WTC11 (cell line): ENCODE data around the gene RUSF1. TPM values are rescaled to one million over a fixed set of nuclear protein-coding genes. Genes with fewer than 3 reads are reported as not detected.

ENCODE experiments used
- ATAC-seq: fragments of 200-7000 bp; cut with Tn5 transposase; 2 replicates; pipeline ENCODE4 v1.10.0; 2021; ENCODE audit warnings: mild to moderate bottlenecking, moderate library complexity
- Bru-seq: library from RNA; stranded (reverse); fragments of 400-500 nt; gene quantifications from one replicate; lab custom pipeline; 2021; lab: Mats Ljungman, UMichigan
- CTCF ChIA-PET: fragments of 300-600 bp; sonication (Branson Sonifier 250); formaldehyde crosslinking; loops from one replicate; lab custom pipeline; 2021; ENCODE audit warnings: antibody characterized with exemption; lab: Charles Lee
- POLR2A ChIA-PET: fragments of 350-600 bp; sonication (Branson Sonifier 250); formaldehyde crosslinking; loops from one replicate; lab custom pipeline; 2021; ENCODE audit warnings: antibody characterized with exemption; lab: Charles Lee
- DNase-seq: peaks from one replicate; pipeline ENCODE4 v3.0.0; 2021; ENCODE audit warnings: low spot score
- H3K27ac Mint-ChIP-seq: 2 replicates; pipeline ENCODE4 v1.8.0; 2021; ENCODE audit warnings: mixed read lengths
- H3K27me3 Mint-ChIP-seq: 2 replicates; pipeline ENCODE4 v1.8.0; 2021; ENCODE audit warnings: low read depth, mild to moderate bottlenecking, moderate library complexity, mixed read lengths
- H3K36me3 Mint-ChIP-seq: 2 replicates; pipeline ENCODE4 v1.8.0; 2021; ENCODE audit warnings: mixed read lengths
- H3K4me1 Mint-ChIP-seq: 2 replicates; pipeline ENCODE4 v1.8.0; 2022; ENCODE audit warnings: mixed read lengths
- H3K4me3 Mint-ChIP-seq: 2 replicates; pipeline ENCODE4 v1.8.0; 2021; ENCODE audit warnings: mild to moderate bottlenecking, moderate library complexity, mixed read lengths
- H3K9me3 Mint-ChIP-seq: 2 replicates; pipeline ENCODE4 v1.8.0; 2021; ENCODE audit warnings: mixed read lengths
- ATF1 ChIP-seq: sonication (generic); formaldehyde crosslinking; IDR thresholded peaks from 2 replicates; pipeline ENCODE4 v1.8.1; 2023; ENCODE audit warnings: mild to moderate bottlenecking, moderate library complexity, missing genetic modification reagents
- CBFB ChIP-seq: sonication (generic); formaldehyde crosslinking; IDR thresholded peaks from 2 replicates; pipeline ENCODE4 v1.8.1; 2022; ENCODE audit warnings: mild to moderate bottlenecking, low read depth, missing genetic modification reagents
- CREM ChIP-seq: sonication (generic); formaldehyde crosslinking; IDR thresholded peaks from 2 replicates; pipeline ENCODE4 v1.8.1; 2022; ENCODE audit warnings: mild to moderate bottlenecking, missing genetic modification reagents, moderate library complexity
- ELF4 ChIP-seq: sonication (generic); formaldehyde crosslinking; IDR thresholded peaks from 2 replicates; pipeline ENCODE4 v1.8.1; 2022; ENCODE audit warnings: low read depth, mild to moderate bottlenecking, moderate library complexity, missing genetic modification reagents
- ESRRA ChIP-seq: sonication (generic); formaldehyde crosslinking; IDR thresholded peaks from 2 replicates; pipeline ENCODE4 v1.8.1; 2022; ENCODE audit warnings: mild to moderate bottlenecking, missing genetic modification reagents, borderline replicate concordance
- ETV6 ChIP-seq: sonication (generic); formaldehyde crosslinking; IDR thresholded peaks from 2 replicates; pipeline ENCODE4 v1.8.1; 2022; ENCODE audit warnings: mild to moderate bottlenecking, missing genetic modification reagents
- FOXK1 ChIP-seq: sonication (generic); formaldehyde crosslinking; IDR thresholded peaks from 2 replicates; pipeline ENCODE4 v1.8.0; 2022; ENCODE audit warnings: mild to moderate bottlenecking, moderate library complexity, missing genetic modification reagents
- GABPB1 ChIP-seq: sonication (generic); formaldehyde crosslinking; IDR thresholded peaks from 2 replicates; pipeline ENCODE4 v1.8.1; 2023; ENCODE audit warnings: mild to moderate bottlenecking, missing genetic modification reagents
- GTF2I ChIP-seq: fragments of 250-450 bp; sonication (Bioruptor Pico); conservative IDR thresholded peaks from 2 replicates; pipeline ENCODE4 v1.4.0; 2021; ENCODE audit warnings: mild to moderate bottlenecking
- MYBL2 ChIP-seq: sonication (generic); formaldehyde crosslinking; IDR thresholded peaks from 2 replicates; pipeline ENCODE4 v1.8.1; 2023; ENCODE audit warnings: mild to moderate bottlenecking, moderate library complexity, missing genetic modification reagents
- NR1H2 ChIP-seq: sonication (generic); formaldehyde crosslinking; IDR thresholded peaks from 2 replicates; pipeline ENCODE4 v1.9.0; 2021; ENCODE audit warnings: mild to moderate bottlenecking, moderate library complexity, missing genetic modification reagents
- OVOL2 ChIP-seq: fragments of 250-450 bp; sonication (Bioruptor Pico); IDR thresholded peaks from 2 replicates; pipeline ENCODE4 v1.9.0; 2021; ENCODE audit warnings: mild to moderate bottlenecking, borderline replicate concordance
- SP1 ChIP-seq: sonication (generic); formaldehyde crosslinking; conservative IDR thresholded peaks from 2 replicates; pipeline ENCODE4 v1.8.1; 2022; ENCODE audit warnings: missing genetic modification reagents
- TEAD4 ChIP-seq: sonication (generic); formaldehyde crosslinking; IDR thresholded peaks from 2 replicates; pipeline ENCODE4 v1.8.0; 2022; ENCODE audit warnings: mild to moderate bottlenecking, missing genetic modification reagents
- ZNF138 ChIP-seq: sonication (generic); formaldehyde crosslinking; conservative IDR thresholded peaks from 2 replicates; pipeline ENCODE4 v1.8.1; 2022; ENCODE audit warnings: mild to moderate bottlenecking, moderate library complexity, missing genetic modification reagents
- ZNF232 ChIP-seq: sonication (generic); formaldehyde crosslinking; IDR thresholded peaks from 2 replicates; pipeline ENCODE4 v1.8.0; 2022; ENCODE audit warnings: mild to moderate bottlenecking, missing genetic modification reagents
- long read RNA-seq, 3 experiments: library from RNA in 1 of 3; library from capped mRNA in 1 of 3; library from polyadenylated mRNA in 1 of 3; unstranded in 2 of 3; stranded (forward) in 1 of 3; transcript quantifications; one replicate each; pipeline ENCODE4 v2.0.0, GENCODE V29; 2021
- total RNA-seq: library from RNA; stranded (reverse); gene quantifications from 3 replicates; pipeline ENCODE4 v1.2.3, GENCODE V29; 2021
- TF ChIP-seq, protein P1 (sequence below): sonication (generic); formaldehyde crosslinking; IDR thresholded peaks from 2 replicates; pipeline ENCODE4 v1.8.1; 2022; ENCODE audit warnings: low read depth, missing genetic modification reagents, borderline replicate concordance
- TF ChIP-seq, protein P2 (sequence below): sonication (generic); formaldehyde crosslinking; IDR thresholded peaks from 2 replicates; pipeline ENCODE4 v1.8.0; 2022; ENCODE audit warnings: mild to moderate bottlenecking, missing genetic modification reagents
- TF ChIP-seq, protein P3 (sequence below): sonication (generic); formaldehyde crosslinking; IDR thresholded peaks from 2 replicates; pipeline ENCODE4 v1.8.0; 2022; ENCODE audit warnings: mild to moderate bottlenecking, missing genetic modification reagents
- TF ChIP-seq, protein P4 (sequence below): fragments of 250-450 bp; sonication (Bioruptor Pico); conservative IDR thresholded peaks from 2 replicates; pipeline ENCODE4 v1.9.0; 2021; ENCODE audit warnings: mild to moderate bottlenecking
- TF ChIP-seq, protein P5 (sequence below): sonication (generic); formaldehyde crosslinking; IDR thresholded peaks from 2 replicates; pipeline ENCODE4 v1.8.1; 2023; ENCODE audit warnings: mild to moderate bottlenecking, missing genetic modification reagents
- TF ChIP-seq, protein P6 (sequence below): sonication (generic); formaldehyde crosslinking; IDR thresholded peaks from 2 replicates; pipeline ENCODE4 v1.8.0; 2022; ENCODE audit warnings: mild to moderate bottlenecking, missing genetic modification reagents
- TF ChIP-seq, protein P7 (sequence below): sonication (generic); formaldehyde crosslinking; IDR thresholded peaks from 2 replicates; pipeline ENCODE4 v1.8.1; 2023; ENCODE audit warnings: mild to moderate bottlenecking, moderate library complexity, missing genetic modification reagents

The RUSF1 gene
- total RNA-seq, result 35.9 to 41.8 TPM (median 39.4 TPM) in 3 replicates
- Bru-seq, nascent RNA, result percentile 74 among the genes with signal in this experiment
- long read RNA-seq, experiment 1, transcript C16orf58-201 (13 exons, 2,793 nt), result major isoform, 76 of 112 reads
- long read RNA-seq, experiment 1, partial matches to known transcripts, result 7 of 112 reads
- long read RNA-seq, experiment 1, other reads (novel, unspliced or antisense), result 24 of 112 reads
- long read RNA-seq, experiment 2, transcript C16orf58-201 (13 exons, 2,793 nt), result major isoform, 24 of 60 reads
- long read RNA-seq, experiment 2, partial matches to known transcripts, result 9 of 60 reads
- long read RNA-seq, experiment 2, other reads (novel, unspliced or antisense), result 26 of 60 reads
- long read RNA-seq, experiment 3, partial matches to known transcripts, result 0 of 5 reads
- long read RNA-seq, experiment 3, other reads (novel, unspliced or antisense), result 2 of 5 reads

DNA sequence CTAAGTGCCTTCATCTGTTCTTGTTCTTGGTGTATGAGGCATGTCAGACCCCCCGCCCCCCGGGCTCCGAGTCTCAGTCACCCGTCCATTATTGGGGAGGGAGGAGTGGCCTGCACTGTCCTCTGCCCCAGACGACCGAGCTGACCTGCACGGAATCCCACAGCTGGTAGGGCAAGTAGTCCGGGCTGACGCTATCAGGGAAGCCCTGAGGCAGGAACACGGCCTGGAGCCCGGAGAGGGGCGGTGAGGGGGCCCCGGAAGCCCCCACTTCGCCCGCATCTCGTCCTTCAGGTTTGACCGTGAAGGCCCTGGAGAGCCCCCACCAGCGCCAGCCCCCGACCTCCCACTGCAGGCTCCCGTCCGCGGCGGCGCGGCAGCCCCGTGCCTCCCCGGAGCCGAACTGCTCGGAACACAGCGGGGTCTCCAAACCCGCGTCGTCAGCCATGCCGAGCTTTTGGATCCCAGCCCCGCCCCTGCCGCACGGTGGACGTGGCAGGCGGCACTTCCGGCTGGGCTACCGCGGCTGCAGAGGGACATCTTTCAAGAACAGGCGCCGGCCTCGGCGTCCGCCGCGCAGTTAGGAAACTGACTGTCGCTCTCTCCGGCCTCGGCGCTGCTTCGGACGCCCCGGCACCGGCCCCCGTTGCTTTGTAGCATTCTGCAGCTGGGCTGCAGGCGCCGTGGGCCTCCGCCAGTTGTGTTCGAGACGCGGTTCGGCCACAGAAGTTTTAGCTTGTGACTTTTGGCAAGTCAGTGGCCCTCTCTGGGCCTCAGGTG is at the start of gene RUSF1:
RUSF1 (minus strand) TSS at position 463 of the 777 bp plus-strand sequence; CDS start at position 445, 18 bp downstream.
- ChIA-PET CTCF (interaction anchor here (0.6 to 1.7 kb wide), 7 partner anchors 20 to 386 kb away, joined by 3 to 9 read pairs (median 4); no protein-coding TSS in a partner anchor), POLR2A (interaction anchor here (0.7 to 1.0 kb wide), 4 partner anchors 16 to 205 kb away, joined by 3 to 7 read pairs (median 6); a partner anchor contains a TSS)
- 0 out of 2 replicates have a peak, but pooled peaks cover 4% of the 10 kb centered on the region for H3K9me3 Mint-ChIP-seq
- TF ChIP-seq NR1H2, result no peak
- 0 out of 2 replicates have a peak, but pooled peaks have one; percentile 45 for TF ChIP-seq MYBL2 (CRISPR knock-in tag)
- TF ChIP-seq, protein P1, sequence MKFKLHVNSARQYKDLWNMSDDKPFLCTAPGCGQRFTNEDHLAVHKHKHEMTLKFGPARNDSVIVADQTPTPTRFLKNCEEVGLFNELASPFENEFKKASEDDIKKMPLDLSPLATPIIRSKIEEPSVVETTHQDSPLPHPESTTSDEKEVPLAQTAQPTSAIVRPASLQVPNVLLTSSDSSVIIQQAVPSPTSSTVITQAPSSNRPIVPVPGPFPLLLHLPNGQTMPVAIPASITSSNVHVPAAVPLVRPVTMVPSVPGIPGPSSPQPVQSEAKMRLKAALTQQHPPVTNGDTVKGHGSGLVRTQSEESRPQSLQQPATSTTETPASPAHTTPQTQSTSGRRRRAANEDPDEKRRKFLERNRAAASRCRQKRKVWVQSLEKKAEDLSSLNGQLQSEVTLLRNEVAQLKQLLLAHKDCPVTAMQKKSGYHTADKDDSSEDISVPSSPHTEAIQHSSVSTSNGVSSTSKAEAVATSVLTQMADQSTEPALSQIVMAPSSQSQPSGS (CRISPR knock-in tag), result no peak
- TF ChIP-seq, protein P2, sequence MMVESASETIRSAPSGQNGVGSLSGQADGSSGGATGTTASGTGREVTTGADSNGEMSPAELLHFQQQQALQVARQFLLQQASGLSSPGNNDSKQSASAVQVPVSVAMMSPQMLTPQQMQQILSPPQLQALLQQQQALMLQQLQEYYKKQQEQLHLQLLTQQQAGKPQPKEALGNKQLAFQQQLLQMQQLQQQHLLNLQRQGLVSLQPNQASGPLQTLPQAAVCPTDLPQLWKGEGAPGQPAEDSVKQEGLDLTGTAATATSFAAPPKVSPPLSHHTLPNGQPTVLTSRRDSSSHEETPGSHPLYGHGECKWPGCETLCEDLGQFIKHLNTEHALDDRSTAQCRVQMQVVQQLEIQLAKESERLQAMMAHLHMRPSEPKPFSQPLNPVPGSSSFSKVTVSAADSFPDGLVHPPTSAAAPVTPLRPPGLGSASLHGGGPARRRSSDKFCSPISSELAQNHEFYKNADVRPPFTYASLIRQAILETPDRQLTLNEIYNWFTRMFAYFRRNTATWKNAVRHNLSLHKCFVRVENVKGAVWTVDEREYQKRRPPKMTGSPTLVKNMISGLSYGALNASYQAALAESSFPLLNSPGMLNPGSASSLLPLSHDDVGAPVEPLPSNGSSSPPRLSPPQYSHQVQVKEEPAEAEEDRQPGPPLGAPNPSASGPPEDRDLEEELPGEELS (CRISPR knock-in tag), result peak; percentile 75
- 0 out of 2 replicates have a peak, but pooled peaks have one; percentile 35 for TF ChIP-seq ELF4 (CRISPR knock-in tag)
- TF ChIP-seq GTF2I (CRISPR knock-in tag), result no peak
- TF ChIP-seq ETV6 (CRISPR knock-in tag), result peak; percentile 89
- peak; percentile 86 for TF ChIP-seq GABPB1
- TF ChIP-seq ATF1 (CRISPR knock-in tag), result no peak; the same call in 1 of the 2 replicates
- TF ChIP-seq, protein P3, sequence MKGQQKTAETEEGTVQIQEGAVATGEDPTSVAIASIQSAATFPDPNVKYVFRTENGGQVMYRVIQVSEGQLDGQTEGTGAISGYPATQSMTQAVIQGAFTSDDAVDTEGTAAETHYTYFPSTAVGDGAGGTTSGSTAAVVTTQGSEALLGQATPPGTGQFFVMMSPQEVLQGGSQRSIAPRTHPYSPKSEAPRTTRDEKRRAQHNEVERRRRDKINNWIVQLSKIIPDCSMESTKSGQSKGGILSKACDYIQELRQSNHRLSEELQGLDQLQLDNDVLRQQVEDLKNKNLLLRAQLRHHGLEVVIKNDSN (CRISPR knock-in tag), result peak; percentile 28; the same call in 1 of the 2 replicates
- no peak for TF ChIP-seq ESRRA (CRISPR knock-in tag)
- TF ChIP-seq TEAD4, result peak; percentile 48; the same call in 1 of the 2 replicates
- TF ChIP-seq SP1 (CRISPR knock-in tag), result peak; percentile 87
- TF ChIP-seq CBFB (CRISPR knock-in tag), result no peak
- TF ChIP-seq OVOL2 (CRISPR knock-in tag), result no peak
- peak; percentile 69 for TF ChIP-seq CREM (CRISPR knock-in tag)
- TF ChIP-seq, protein P4, sequence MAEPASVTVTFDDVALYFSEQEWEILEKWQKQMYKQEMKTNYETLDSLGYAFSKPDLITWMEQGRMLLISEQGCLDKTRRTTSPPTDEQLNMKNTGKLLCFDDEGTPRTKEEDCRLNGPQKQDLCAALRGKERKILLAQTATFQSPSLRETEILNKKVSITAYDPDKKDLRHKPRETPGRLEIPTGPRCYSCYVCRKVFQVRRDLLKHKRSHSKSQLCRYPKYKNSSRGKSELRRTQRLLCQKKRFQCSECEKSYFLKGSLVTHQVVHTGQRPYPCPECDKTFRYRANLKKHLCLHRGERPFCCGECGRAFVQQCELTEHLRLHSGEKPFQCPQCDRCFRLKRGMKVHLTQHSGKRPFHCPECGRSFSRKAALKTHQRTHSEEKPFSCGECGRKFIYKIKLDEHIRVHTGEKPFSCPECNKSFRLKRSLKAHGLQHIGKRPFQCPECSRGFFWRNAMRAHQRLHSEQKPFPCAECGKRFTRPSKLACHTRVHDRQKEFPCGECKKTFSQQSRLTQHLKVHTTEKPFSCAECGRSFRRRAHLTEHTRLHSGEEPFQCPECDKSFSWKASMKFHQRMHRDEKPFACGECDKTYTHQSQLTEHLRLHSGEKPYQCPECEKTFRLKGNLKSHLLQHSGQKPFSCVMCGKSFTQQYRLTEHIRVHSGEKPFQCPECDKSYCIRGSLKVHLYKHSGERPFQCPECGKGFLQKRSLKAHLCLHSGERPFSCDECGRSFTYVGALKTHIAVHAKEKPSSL, result no peak
- TF ChIP-seq FOXK1 (CRISPR knock-in tag), result peak; percentile 89
- TF ChIP-seq ZNF138, result no peak
- TF ChIP-seq, protein P5, sequence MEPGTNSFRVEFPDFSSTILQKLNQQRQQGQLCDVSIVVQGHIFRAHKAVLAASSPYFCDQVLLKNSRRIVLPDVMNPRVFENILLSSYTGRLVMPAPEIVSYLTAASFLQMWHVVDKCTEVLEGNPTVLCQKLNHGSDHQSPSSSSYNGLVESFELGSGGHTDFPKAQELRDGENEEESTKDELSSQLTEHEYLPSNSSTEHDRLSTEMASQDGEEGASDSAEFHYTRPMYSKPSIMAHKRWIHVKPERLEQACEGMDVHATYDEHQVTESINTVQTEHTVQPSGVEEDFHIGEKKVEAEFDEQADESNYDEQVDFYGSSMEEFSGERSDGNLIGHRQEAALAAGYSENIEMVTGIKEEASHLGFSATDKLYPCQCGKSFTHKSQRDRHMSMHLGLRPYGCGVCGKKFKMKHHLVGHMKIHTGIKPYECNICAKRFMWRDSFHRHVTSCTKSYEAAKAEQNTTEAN, result peak; percentile 64; the same call in 1 of the 2 replicates
- TF ChIP-seq, protein P6, sequence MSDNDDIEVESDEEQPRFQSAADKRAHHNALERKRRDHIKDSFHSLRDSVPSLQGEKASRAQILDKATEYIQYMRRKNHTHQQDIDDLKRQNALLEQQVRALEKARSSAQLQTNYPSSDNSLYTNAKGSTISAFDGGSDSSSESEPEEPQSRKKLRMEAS (CRISPR knock-in tag), result peak; percentile 49; the same call in 1 of the 2 replicates
- TF ChIP-seq, protein P7, sequence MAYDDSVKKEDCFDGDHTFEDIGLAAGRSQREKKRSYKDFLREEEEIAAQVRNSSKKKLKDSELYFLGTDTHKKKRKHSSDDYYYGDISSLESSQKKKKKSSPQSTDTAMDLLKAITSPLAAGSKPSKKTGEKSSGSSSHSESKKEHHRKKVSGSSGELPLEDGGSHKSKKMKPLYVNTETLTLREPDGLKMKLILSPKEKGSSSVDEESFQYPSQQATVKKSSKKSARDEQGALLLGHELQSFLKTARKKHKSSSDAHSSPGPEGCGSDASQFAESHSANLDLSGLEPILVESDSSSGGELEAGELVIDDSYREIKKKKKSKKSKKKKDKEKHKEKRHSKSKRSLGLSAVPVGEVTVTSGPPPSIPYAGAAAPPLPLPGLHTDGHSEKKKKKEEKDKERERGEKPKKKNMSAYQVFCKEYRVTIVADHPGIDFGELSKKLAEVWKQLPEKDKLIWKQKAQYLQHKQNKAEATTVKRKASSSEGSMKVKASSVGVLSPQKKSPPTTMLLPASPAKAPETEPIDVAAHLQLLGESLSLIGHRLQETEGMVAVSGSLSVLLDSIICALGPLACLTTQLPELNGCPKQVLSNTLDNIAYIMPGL (CRISPR knock-in tag), result peak; percentile 82; the same call in 1 of the 2 replicates
- TF ChIP-seq ZNF232 (CRISPR knock-in tag), result peak; percentile 70; the same call in 1 of the 2 replicates

More for the DNA sequence above, at the start of gene RUSF1:
- peak; percentile 91 for ATAC-seq
- H3K4me3 Mint-ChIP-seq, result peak within 1 kb of the TSS; percentile 92
- peak; percentile 91 for DNase-seq
- peaks cover 6% of the 10 kb centered on the region for H3K27me3 Mint-ChIP-seq
- peaks cover 18% of the 10 kb centered on the region for H3K4me1 Mint-ChIP-seq
- peak within 1 kb of the TSS; percentile 87 for H3K27ac Mint-ChIP-seq
- no peaks in the 10 kb centered on the region for H3K36me3 Mint-ChIP-seq
